HL-60/S4 treated with phorbol 12-myristate 13-acetate at 8.2 ng/mL for 4 days and 3 days (cell line): ENCODE measurements around the gene LGALS9B.
"Not testable (repeated sequence)": the region's sequence is repeated elsewhere in the genome, so short reads cannot be mapped to it uniquely, and the experiment has no call there.

Experiments
- in situ Hi-C: fragments of 300-500 bp; cut with MboI; formaldehyde crosslinking; loops from 2 replicates; pipeline ENCODE4 v1.15.0; 2022; ENCODE audit warnings: low sequenced_read_pairs

Gene LGALS9B

GRCh38 chr17:20467447-20467846, at the start of gene LGALS9B:
LGALS9B (minus strand) TSS chr17:20467539; CDS start chr17:20467470, 69 bp downstream.
- in situ Hi-C loops = not testable (repeated sequence)

- in situ Hi-C loops = not testable (repeated sequence)
These were observed 49.6 kb upstream of the LGALS9B start for GRCh38 chr17:20516986-20517385.

- in situ Hi-C loops = not testable (repeated sequence)
These were observed 47.8 kb upstream of the LGALS9B start for GRCh38 chr17:20515099-20515498.

- in situ Hi-C loops = not testable (repeated sequence)
These were observed 46.2 kb upstream of the LGALS9B start for GRCh38 chr17:20513539-20513938.

GRCh38 chr17:20512378-20512777, 45.0 kb upstream of the LGALS9B start:
- in situ Hi-C loops = not testable (repeated sequence)

- in situ Hi-C loops = not testable (repeated sequence)
These were observed 44.4 kb upstream of the LGALS9B start for GRCh38 chr17:20511778-20512177.

GRCh38 chr17:20505333-20505732, 38.0 kb upstream of the LGALS9B start:
- in situ Hi-C loops = not testable (repeated sequence)

- in situ Hi-C loops = not testable (repeated sequence)
These were observed 37.2 kb upstream of the LGALS9B start for GRCh38 chr17:20504388-20505066.

- in situ Hi-C loops = not testable (repeated sequence)
These were observed 34.6 kb upstream of the LGALS9B start for GRCh38 chr17:20501896-20502295.

GRCh38 chr17:20500346-20500745, 33.0 kb upstream of the LGALS9B start:
- in situ Hi-C loops = not testable (repeated sequence)

- in situ Hi-C loops = not testable (repeated sequence)
These were observed 28.1 kb upstream of the LGALS9B start for GRCh38 chr17:20495420-20495819.

GRCh38 chr17:20494735-20495134, 27.4 kb upstream of the LGALS9B start:
- in situ Hi-C loops = not testable (repeated sequence)

- in situ Hi-C loops = not testable (repeated sequence)
These were observed 26.8 kb upstream of the LGALS9B start for GRCh38 chr17:20494147-20494546.

GRCh38 chr17:20492971-20493370, 25.6 kb upstream of the LGALS9B start:
- in situ Hi-C loops = not testable (repeated sequence)

- in situ Hi-C loops = not testable (repeated sequence)
These were observed 24.8 kb upstream of the LGALS9B start for GRCh38 chr17:20492099-20492498.

GRCh38 chr17:20484930-20485329, 17.6 kb upstream of the LGALS9B start:
- in situ Hi-C loops = not testable (repeated sequence)

- in situ Hi-C loops = not testable (repeated sequence)
These were observed 12.7 kb upstream of the LGALS9B start for GRCh38 chr17:20479889-20480591.

- in situ Hi-C loops = not testable (repeated sequence)
These were observed 10.2 kb upstream of the LGALS9B start for GRCh38 chr17:20477398-20478071.

- in situ Hi-C loops = not testable (repeated sequence)
These were observed 7.9 kb upstream of the LGALS9B start for GRCh38 chr17:20475137-20475831.

GRCh38 chr17:20474081-20474480, 6.7 kb upstream of the LGALS9B start:
- in situ Hi-C loops = not testable (repeated sequence)

- in situ Hi-C loops = not testable (repeated sequence)
These were observed 2.6 kb upstream of the LGALS9B start for GRCh38 chr17:20469946-20470345.
